Endometrial microvascular endothelial cells (primary cell): ENCODE data around the gene IMMP2L. TPM values are rescaled to one million over a fixed set of nuclear protein-coding genes. Genes with fewer than 3 reads are reported as not detected.

Experiments
- in situ Hi-C: cut with HindIII; loops from 2 replicates; pipeline ENCODE4 v1.10.0; 2017; ENCODE audit warnings: low sequenced_read_pairs, low pct_unique_long_range_greater_than_20kb; ENCODE audit errors: inconsistent ontology term
- total RNA-seq: library from RNA; depleted of rRNA; stranded (reverse); fragments of >200 nt; gene quantifications from one replicate; pipeline ENCODE4 v1.2.3, GENCODE V29; 2015; ENCODE audit errors: inconsistent ontology term

IMMP2L gene
- total RNA-seq, 1 donor from 2014 or later: 1.6 TPM

DNA sequence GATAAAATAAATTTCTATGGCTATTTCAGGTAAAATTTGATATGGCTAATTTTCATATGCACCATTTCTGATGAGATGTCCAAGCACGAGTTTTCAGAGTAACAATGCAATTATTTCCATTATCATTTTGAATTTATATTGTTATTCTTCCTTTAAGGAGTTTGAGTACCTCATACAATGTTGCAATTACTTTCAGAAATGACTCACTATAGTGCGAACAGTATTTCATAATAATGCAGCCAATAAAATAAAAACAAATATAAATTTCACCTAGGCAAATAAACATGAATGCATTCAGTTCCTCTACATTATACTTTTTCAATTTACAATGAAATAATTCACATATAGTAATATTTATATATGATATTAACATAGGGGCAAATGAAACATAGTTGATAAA lies 550.1 kb downstream of the IMMP2L start:
- in situ Hi-C loops: no loop called here

DNA sequence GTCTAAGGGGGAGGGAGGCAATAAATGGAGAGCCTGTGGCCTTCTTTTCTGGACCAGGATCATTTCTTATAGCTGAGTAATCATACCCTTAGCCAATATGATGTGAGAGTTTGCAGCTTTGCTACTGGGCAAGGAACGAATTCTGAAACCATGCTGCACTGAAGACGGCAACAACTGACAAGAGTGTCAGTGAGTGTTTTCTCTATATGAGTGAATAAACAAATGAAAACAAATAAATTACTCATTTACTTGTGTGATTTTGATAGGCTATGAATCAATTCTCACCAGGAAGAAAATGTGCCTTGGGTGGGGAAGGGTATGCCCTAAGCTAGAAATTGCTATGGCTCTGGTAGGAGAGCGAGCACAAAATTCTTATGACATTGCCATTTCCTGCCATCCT lies 550.8 kb downstream of the IMMP2L start:
- in situ Hi-C loops: no loop called here

DNA sequence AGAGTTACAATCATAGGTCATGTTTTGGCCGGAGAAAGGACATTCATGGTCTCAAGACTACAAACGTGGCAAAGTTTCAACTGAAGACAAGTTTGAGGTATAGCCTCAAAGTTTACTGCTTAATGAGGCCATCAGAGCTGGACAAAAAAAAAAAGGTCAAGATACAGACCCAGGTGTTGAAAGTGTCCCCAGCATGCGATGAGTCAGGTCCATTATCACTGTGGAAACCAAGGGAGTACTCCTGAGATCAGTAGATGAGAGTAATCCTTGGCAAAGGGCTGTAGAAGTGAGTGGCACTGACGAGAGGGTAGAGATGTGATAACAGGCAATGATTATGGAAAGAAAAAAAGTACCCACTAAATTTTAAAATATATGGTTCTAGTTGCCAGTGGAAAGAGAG lies 551.5 kb downstream of the IMMP2L start:
- in situ Hi-C loops: no loop called here

DNA sequence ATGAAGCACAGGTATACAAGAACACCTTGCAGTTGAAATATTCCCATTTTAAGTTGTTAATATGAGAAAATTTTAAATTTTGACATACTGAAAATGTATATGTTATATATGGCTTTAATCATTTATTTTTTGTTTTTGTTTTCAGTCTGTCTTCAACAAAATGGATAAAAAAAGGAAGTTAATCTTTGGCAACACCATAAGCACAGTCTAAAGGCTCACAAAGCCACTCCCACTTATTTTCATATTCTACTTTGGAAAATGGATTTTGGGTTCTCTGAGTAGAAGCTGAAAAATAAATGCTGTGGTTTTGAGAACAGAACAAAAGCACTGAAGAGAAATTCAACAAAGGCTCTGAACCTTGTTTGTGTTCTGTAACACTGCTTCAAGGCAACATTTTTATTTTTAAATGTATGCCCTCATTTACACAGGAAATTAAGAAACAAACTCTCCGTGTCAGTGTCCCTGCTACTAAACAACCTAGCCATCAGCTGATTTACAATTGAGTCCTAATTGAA lies 552.7 kb downstream of the IMMP2L start:
- in situ Hi-C loops: no loop called here

DNA sequence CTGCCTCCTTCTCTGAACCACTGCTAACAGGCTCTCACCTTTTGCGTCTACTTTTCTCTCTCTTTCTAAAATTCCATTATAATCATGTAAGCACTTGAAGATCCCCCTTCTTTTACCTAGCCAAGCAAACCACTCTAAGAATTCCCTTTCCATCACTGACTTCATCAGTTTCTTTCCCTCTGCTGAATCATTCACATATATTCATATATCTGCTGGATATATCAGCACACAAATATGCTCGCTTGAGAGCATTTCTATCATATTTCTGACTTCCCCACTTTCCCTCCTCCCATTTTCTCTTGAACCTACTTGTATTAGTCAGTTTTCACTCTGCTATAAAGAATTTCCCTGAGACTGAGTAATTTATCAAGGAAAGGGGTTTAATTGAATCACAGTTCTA lies 555.6 kb downstream of the IMMP2L start:
- in situ Hi-C loops: no loop called here

DNA sequence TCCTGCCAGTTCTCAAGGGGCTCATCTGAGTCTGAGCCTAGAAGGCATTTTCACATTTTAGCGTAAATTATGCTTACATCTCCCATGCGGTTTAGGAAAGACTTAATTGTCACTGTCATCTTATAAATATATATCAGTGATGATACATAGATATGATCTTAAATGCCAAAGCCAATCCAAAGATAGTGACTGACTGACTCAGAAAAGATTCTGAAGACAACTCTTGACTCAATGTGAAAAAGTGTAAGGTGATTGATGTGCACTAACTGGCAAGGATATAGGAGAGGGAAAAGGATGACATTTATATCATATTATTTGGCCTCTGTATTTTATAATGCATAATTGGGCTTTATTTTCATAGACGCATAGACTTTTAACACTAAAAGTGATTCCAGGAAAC lies 556.3 kb downstream of the IMMP2L start:
- in situ Hi-C loops: no loop called here

DNA sequence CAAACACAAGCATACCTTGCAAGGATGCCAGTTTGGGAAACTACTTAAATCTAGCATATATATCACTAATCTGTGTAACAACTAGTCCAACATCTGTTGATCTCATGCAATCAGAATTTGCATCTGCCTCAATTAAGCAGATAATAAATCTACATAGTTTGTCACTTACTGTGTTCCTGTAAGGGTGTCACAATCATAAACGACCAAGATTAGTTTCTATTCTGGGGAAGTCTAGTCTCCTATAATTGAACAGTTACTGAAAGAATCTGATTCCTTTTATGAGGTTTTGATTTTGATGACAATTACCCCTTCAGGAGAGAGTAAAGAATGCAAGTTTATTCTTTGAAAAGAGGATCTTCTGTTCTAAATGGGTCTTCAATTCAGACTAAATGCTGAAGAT lies 556.8 kb downstream of the IMMP2L start:
- in situ Hi-C loops: no loop called here

DNA sequence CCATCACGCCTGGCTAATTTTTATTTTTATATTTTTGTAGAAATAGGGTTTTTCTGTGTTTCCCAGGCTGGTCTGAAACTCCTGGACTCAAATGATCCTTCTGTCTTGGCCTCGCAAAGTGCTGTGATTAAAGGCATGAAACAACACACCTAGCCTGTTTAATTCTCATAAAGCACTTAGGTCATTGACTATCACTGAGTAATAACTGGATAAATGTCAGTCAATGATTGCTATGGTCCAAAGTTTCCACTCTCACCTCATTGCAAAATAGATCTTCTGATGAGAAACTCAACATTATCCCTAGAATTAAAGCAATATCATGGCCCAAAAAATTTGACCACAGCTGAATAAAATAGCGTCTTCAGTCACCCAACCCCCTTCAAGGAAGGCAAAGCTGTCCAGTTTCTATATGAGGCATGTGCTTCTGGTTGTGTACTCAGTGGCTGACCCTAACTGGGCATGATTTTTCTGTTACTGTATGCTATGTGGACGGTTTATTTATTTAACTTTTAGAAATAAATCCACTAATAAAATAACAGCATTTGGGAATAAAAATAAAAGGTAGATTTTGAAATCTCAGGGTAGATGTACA lies 557.9 kb downstream of the IMMP2L start:
- in situ Hi-C loops: no loop called here

DNA sequence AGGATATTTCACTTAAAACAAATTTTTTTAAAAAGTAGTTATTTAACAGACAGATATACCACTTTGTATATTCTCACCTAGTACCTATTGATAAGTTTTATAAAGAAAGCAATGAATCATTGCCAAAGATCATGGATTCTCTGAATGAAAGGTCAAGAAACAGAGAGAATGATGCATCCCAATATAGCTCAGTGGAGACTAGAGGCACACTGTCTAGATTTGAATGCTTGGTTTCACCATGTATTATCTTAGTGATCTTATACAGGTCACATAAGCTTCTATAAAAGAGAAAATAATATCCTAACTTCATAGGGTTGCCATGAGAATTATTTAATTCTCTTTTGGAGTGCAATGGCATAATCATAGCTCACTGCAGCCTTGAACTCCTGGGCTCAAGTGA lies 558.4 kb downstream of the IMMP2L start:
- in situ Hi-C loops: no loop called here

DNA sequence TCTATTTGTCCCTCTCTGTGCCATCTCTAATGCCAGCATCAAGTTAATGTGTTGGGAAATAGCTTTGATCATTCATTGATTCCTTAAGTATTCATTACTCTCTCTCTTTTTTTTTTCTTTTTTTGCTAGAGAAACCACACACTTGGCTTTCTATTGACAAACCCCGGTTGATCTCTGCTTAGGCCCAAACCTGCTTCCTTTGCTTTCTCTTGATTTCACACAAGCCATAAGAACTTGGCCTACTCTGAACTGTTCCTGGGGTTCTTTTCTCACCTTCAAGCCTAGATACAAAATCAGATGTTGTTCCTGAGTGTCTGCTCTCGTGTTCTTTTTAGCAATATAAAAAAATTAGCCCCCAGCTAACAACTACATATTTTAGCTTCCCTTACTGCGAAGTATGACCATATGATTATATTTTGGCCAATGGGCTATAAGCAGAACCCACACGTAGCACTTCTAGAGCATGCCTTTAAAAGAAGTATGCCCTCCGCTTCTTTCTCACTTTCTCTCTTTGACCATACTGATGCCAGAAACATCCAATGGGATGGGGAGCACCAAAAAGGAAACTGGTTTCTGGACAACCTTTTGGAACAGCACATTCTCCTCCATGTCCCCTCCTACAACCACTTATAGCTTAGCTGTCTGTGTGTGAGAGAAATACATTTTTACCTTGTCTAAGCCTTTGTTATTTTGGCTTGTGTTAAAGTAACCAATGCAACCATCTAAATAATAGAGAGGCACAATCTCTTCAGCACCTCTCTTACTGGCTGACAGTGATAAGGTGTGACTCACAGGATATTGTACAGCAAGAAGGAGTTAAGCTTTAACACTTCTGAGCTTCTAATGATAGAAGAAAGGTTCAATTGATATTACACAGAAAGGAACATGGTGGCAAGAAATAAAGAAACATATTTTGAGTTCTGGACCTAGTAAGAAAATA lies 568.0 kb downstream of the IMMP2L start:
- in situ Hi-C loops: no loop called here

DNA sequence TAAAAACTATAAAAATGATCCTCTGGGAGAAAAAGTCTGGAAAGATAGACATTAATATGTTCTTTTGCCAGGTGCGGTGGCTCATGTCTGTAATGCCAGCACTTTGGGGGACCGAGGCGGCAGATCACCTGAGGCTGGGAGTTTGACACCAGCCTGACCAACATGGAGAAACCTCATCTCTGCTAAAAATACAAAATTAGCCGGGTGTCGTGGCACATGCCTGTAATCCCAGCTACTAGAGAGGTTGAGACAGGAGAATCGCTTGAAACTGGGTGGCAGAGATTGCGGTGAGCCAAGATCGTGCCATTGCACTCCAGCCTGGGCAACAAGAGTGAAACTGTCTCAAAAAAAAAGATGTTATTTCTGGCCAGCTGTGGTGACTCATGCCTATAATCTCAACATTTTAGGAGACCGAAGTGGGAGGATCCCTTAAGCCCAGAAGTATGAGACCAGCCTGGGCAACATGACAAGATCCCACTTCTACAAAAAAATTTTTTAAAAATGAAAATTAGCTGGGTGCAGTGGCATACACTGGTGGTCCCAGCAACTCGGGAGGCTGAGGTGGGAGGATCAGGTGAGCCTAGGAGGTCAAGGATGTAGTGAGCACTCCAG lies 573.3 kb downstream of the IMMP2L start:
- in situ Hi-C loops: no loop called here

DNA sequence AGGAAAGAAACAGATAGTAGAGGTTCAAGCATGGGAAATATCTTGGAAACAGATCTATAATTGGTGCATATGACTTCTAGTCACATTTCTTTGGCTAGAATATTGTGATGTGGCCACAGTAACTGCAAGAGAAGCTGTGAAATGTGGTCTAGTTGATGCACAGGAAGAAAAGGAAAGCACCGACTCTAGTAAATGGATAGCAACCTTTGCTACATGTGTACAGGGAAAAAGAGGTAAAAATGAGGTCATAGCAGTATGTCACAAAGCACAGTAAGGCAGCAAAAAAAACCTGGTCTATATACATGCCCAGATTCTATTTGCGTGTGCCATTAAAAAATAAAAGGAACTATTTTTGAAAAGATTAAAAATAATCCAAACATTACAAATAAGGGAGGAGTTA lies 573.9 kb downstream of the IMMP2L start:
- in situ Hi-C loops: no loop called here

DNA sequence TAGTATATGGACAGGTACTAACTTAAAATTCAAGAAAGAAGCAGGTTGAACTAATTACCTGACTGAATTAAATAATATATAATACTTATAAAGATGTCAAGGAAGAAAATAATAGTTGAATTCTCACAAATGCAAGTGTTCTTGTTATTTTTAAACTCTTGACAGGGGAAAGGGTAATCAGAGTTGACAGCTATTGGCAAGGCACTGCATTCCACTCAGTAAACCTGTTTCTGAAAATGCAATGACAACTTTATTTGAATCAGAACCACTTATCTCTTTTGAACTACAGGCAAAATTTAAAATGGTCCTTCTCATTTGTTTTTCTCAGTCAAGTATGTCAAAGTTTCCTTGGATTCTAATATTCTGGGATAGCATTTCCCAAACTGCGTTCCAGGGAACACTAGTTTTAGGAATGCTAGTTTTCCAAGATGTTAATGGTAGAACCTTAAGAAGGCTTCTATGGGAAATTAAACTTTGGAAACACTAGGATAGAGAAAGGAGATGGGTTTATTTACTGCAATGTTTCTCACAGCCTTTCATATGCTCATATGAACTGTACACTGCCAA lies 575.1 kb downstream of the IMMP2L start:
- in situ Hi-C loops: no loop called here

DNA sequence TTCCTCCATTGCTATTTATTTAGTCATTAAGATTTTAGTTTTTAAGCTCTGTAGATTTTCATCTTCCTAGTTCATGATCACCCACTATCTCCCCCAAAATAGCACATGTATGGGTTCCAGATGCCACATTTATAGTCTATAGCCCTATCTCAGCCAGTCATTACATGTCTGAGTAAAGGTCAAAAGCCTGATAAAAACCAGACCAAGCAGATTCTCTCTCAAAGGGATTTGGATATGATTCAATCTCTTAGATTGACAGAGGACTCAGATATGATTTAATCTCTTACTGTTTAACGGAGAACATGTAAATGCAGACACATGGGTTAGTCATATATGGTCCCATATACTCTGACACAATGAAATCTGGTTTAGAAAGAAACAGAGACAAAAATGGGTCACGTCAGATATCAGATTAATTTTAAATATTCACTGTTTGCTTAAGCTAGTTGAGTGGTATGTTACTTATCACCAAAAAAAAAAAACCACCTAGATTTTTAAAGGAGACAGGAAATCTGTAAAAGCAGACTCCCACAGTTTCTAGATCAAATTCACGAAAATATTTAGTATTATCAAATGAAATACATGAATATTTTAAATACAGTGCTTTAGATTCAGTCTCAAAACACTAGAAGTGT lies 578.4 kb downstream of the IMMP2L start:
- in situ Hi-C loops: no loop called here

DNA sequence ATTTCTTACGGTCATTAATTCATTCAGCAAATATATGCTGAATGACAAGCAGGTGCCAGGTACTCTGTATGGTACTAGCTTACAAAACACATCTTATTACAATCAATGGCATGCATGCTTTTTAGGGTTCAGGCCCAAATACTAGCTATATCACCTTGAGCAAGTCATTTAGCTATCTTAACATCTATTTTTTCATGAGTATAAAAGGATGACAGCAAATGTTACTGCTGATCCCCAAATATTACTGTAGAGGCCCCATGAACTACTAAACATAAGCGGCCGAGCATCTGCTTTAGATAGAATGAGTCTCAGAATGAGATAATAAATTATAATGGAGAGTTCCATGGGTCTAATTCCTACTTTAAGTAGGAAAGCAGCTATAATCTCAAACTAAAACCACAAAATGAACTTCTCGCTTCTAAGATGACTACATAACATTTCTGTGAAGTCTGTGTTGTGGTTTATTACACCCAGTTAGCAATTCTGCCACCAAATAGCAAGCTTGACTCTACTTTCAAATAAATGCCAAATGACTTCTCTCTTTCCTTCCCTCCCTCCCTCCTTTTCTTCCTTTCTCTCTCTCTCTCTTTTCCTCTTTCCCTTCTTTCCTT lies 585.1 kb downstream of the IMMP2L start:
- in situ Hi-C loops: no loop called here

DNA sequence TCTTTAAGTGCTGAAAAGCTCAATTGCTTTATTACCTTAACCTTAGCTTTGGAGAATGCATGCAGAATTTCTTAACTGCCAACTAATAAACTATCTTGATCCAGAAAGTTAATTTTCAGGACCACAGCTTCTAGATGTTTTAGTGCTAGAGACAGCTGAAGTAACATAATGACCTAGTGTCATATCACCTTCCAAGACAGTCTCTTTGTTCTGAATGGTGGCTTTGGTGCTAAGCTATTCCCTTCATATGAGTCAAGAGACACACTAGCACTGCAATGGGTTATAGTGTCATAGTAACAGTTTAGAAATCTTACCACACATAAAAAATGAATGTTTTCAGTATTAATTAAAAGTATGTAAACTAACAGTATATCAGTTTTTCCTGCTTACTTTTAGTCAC lies 586.8 kb downstream of the IMMP2L start:
- in situ Hi-C loops: no loop called here

DNA sequence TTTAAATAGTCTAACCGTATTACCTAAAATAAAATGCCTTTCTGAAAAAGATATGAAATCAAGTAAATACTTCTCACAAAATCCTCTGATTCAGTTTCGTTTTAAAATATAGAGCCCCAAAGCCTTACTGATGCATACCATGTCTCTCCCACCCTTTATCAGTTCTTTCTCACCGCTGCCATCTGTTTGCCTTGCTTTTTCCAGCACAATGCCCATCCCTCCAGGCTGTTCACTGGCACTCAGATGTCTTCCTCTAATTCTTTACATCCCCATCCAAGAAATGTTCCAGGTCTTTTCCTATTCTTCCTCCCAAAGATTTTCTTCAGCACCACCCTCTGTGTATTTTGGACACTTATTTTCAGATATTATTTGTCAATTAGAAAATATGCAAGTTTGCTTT lies 587.9 kb downstream of the IMMP2L start:
- in situ Hi-C loops: no loop called here

DNA sequence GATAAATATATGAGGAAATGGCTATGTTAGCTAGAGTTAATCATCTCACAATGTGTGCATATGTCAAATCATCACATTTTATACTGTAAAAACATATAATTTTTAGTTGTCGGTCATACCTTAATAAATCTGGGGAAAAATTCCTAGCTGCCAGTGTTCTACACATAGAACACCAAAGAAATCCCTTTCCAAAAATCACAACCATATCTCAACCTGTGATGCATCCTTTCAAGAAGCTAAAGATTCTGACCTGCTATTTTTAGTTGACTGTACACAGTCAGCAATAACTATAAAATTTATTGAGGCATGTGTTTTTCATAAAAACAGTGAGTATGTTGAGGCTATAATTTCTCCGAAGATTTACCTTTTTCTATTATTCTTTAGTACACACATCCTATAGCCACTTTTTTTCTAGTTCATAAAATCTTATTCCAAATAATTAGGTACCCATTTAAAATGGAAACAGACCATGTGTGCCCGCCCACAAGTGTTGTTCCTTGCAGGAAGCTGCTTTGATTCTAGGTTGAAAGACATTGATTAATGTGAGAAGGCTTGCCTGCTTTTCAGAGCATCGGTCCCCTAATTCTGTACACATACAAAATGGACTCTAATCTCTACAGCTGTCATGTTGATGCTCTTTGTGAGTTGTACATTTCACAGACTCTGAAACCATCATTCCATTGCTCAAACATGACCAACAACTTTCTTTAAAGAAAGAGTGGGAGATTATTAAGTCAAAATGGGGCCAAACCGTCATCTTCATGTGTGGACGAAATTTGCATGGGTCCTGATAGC lies 588.9 kb downstream of the IMMP2L start:
- in situ Hi-C loops: no loop called here
